Measurements from ENCODE around the gene FLT3LG.

DNA sequence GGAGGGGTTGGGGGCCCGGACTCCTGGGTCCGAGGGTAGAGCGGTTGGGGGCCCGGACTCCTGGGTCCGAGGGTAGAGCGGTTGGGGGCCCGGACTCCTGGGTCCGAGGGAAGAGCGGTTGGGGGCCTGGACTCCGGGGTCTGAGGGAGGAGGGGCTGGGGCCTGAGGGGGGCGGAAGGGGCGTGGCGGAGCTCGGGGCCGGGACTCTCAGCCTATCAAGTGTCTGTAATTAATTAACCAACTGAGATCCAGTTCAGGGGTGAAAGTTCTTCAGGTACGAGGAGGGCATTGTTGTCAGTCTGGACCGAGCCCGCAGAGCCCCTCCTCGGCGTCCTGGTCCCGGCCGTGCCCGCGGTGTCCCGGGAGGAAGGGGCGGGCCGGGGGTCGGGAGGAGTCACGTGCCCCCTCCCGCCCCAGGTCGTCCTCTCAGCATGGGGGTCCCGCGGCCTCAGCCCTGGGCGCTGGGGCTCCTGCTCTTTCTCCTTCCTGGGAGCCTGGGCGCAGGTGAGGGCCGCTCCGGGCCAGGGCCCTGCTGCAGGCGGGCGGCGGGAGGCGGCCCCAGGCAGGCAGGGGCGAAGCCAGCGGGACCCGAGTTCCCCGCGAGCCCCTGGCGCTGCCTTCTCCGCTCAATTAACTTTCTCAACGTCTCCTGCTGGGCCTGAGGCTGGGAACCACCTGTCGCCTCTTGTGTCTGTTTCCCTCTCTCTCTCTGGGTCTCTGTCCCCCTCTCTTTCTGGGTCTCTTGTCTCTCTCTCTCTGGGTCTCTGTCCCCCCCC, 39.1 kb downstream of the FLT3LG start:
- TF ChIP-seq TARDBP (IDR thresholded peaks at IDR 0.05) (no peak), ELF4 (IDR thresholded peaks at IDR 0.05) (no peak), BHLHE40 (IDR thresholded peaks at IDR 0.05; ENCODE audit: borderline replicate concordance) (no peak), SUZ12 (IDR thresholded peaks at IDR 0.05) (no peak), FOXA1 (IDR thresholded peaks at IDR 0.05) (no peak)

Measured in HEK293T (cell line).